Hematopoietic multipotent progenitor cell treated with erythropoietin and hydrocortisone succinate and interleukin-3 and kit ligand, for 8 days (in vitro differentiated cells): ENCODE data around the gene ROPN1L.

Experiments used
- DNase-seq: peaks from one replicate; pipeline ENCODE4 v3.0.0-alpha.2; 2015

The ROPN1L gene

GRCh38 chr5:10441083-10441991 lies at the start of gene ROPN1L:
Gene ROPN1L (plus strand): TSS chr5:10441879. CDS start chr5:10442168, 289 bp downstream.
- peak; percentile 83 for DNase-seq

GRCh38 chr5:10392567-10393328 lies 48.9 kb upstream of the ROPN1L start:
- DNase-seq = peak; percentile 22

- DNase-seq = no peak
Measured at GRCh38 chr5:10393491-10393890, 48.2 kb upstream of the ROPN1L start.

GRCh38 chr5:10396552-10396951 lies 45.1 kb upstream of the ROPN1L start:
- no peak for DNase-seq

- DNase-seq = no peak
Measured at GRCh38 chr5:10399839-10400238, 41.8 kb upstream of the ROPN1L start.

- DNase-seq = no peak
Measured at GRCh38 chr5:10400411-10400810, 41.3 kb upstream of the ROPN1L start.

- DNase-seq = no peak
Measured at GRCh38 chr5:10400831-10401230, 40.8 kb upstream of the ROPN1L start.

GRCh38 chr5:10401498-10401897 lies 40.2 kb upstream of the ROPN1L start:
- DNase-seq = no peak

- DNase-seq = no peak
Measured at GRCh38 chr5:10403829-10404228, 37.9 kb upstream of the ROPN1L start.

- DNase-seq = no peak
Measured at GRCh38 chr5:10406651-10407050, 35.0 kb upstream of the ROPN1L start.

- DNase-seq = no peak
Measured at GRCh38 chr5:10409504-10409903, 32.2 kb upstream of the ROPN1L start.

GRCh38 chr5:10410662-10411061 lies 31.0 kb upstream of the ROPN1L start:
- DNase-seq = no peak

- DNase-seq = no peak
Measured at GRCh38 chr5:10411336-10411735, 30.3 kb upstream of the ROPN1L start.

GRCh38 chr5:10416868-10417267 lies 24.8 kb upstream of the ROPN1L start:
- no peak for DNase-seq

GRCh38 chr5:10418654-10419345 lies 22.9 kb upstream of the ROPN1L start:
- DNase-seq = no peak

- DNase-seq = no peak
Measured at GRCh38 chr5:10420468-10420867, 21.2 kb upstream of the ROPN1L start.

- DNase-seq = no peak
Measured at GRCh38 chr5:10420932-10421331, 20.7 kb upstream of the ROPN1L start.

- peak; percentile 15 for DNase-seq
Measured at GRCh38 chr5:10421896-10422691, 19.6 kb upstream of the ROPN1L start.

- DNase-seq = no peak
Measured at GRCh38 chr5:10423022-10423421, 18.7 kb upstream of the ROPN1L start.

GRCh38 chr5:10424124-10424731 lies 17.5 kb upstream of the ROPN1L start:
- DNase-seq = peak; percentile 72

GRCh38 chr5:10427201-10427600 lies 14.5 kb upstream of the ROPN1L start:
- peak; percentile 25 for DNase-seq

GRCh38 chr5:10427978-10428377 lies 13.7 kb upstream of the ROPN1L start:
- DNase-seq = no peak
